GM23338 (cell line): ENCODE measurements around the gene DTX1. TPM values are rescaled to one million over a fixed set of nuclear protein-coding genes. Genes with fewer than 3 reads are reported as not detected.

Source experiments
- ATAC-seq: fragments of 200-7000 bp; cut with Tn5 transposase; 3 replicates; pipeline ENCODE4 v1.9.1; 2020
- DNase-seq: peaks from one replicate; pipeline ENCODE4 v3.0.0-alpha.2; 2015; ENCODE audit warnings: low spot score
- H2AFZ ChIP-seq: fragments of 200-600 bp; sonication (generic); 2 replicates; pipeline ENCODE4 v1.8.0; 2016; ENCODE audit warnings: antibody characterized with exemption, mild to moderate bottlenecking, moderate library complexity
- H3F3A ChIP-seq: fragments of 200-600 bp; sonication (generic); replicated peaks from 2 replicates; pipeline ENCODE4 v1.8.0; 2017; ENCODE audit warnings: antibody characterized with exemption, mixed run types, low read depth
- H3K27ac ChIP-seq: fragments of 200-600 bp; sonication (generic); 2 replicates; pipeline ENCODE4 v1.6.1; 2016; ENCODE audit warnings: low read depth
- H3K27me3 ChIP-seq: fragments of 200-600 bp; sonication (generic); 2 replicates; pipeline ENCODE4 v1.8.0; 2016; ENCODE audit warnings: mild to moderate bottlenecking, mixed run types, moderate library complexity; ENCODE audit not compliant: insufficient read depth
- H3K36me3 ChIP-seq: fragments of 200-600 bp; sonication (generic); 2 replicates; pipeline ENCODE4 v1.8.0; 2016; ENCODE audit warnings: mild to moderate bottlenecking; ENCODE audit not compliant: insufficient read depth
- H3K4me1 ChIP-seq: fragments of 200-600 bp; sonication (generic); 2 replicates; pipeline ENCODE4 v1.8.0; 2016; ENCODE audit warnings: mild to moderate bottlenecking, moderate library complexity; ENCODE audit not compliant: insufficient read depth
- H3K4me2 ChIP-seq: fragments of 200-600 bp; sonication (generic); 2 replicates; pipeline ENCODE4 v1.7.1; 2017; ENCODE audit warnings: mixed run types
- H3K4me3 ChIP-seq: fragments of 200-600 bp; sonication (generic); 2 replicates; pipeline ENCODE4 v1.6.1; 2016; ENCODE audit warnings: mixed run types
- H3K79me2 ChIP-seq: fragments of 200-600 bp; sonication (generic); replicated peaks from 2 replicates; pipeline ENCODE4 v1.8.0; 2017; ENCODE audit warnings: mild to moderate bottlenecking; ENCODE audit not compliant: insufficient read depth
- H3K9me2 ChIP-seq: fragments of 200-600 bp; sonication (generic); 2 replicates; pipeline ENCODE4 v1.8.0; 2017; ENCODE audit not compliant: insufficient read depth
- H4K20me1 ChIP-seq: fragments of 200-600 bp; sonication (generic); replicated peaks from 2 replicates; pipeline ENCODE4 v1.8.0; 2017; ENCODE audit warnings: mild to moderate bottlenecking; ENCODE audit not compliant: insufficient read depth
- H3K27ac Mint-ChIP-seq: 2 replicates; pipeline ENCODE4 v1.8.0; 2020; ENCODE audit warnings: inconsistent platforms, mild to moderate bottlenecking, moderate library complexity, mixed read lengths
- H3K27me3 Mint-ChIP-seq: 3 replicates; pipeline ENCODE4 v1.8.0; 2022; ENCODE audit warnings: low read depth, mild to moderate bottlenecking, moderate library complexity, mixed read lengths, inconsistent platforms; ENCODE audit not compliant: insufficient read depth, poor library complexity
- H3K36me3 Mint-ChIP-seq: 3 replicates; pipeline ENCODE4 v1.8.0; 2021; ENCODE audit warnings: low read depth, mild to moderate bottlenecking, inconsistent platforms, moderate library complexity, mixed read lengths
- H3K4me1 Mint-ChIP-seq: 3 replicates; pipeline ENCODE4 v1.8.0; 2020; ENCODE audit warnings: mild to moderate bottlenecking, inconsistent platforms, mixed read lengths
- H3K4me3 Mint-ChIP-seq: 3 replicates; pipeline ENCODE4 v1.8.0; 2021; ENCODE audit warnings: moderate library complexity, mild to moderate bottlenecking, inconsistent platforms, mixed read lengths
- H3K9me3 Mint-ChIP-seq: 3 replicates; pipeline ENCODE4 v1.8.0; 2020; ENCODE audit warnings: moderate library complexity, mild to moderate bottlenecking, inconsistent platforms, mixed read lengths
- CREB1 ChIP-seq: fragments of 250-450 bp; sonication (Bioruptor Pico); IDR thresholded peaks from 2 replicates; pipeline ENCODE4 v1.5.0; 2020; ENCODE audit warnings: low read depth, mild to moderate bottlenecking, moderate library complexity
- ETS1 ChIP-seq: IDR thresholded peaks from 2 replicates; pipeline ENCODE4 v1.6.1; 2016; ENCODE audit warnings: antibody characterized with exemption
- EZH2 ChIP-seq: fragments of 200-600 bp; sonication (generic); IDR thresholded peaks from one replicate; pipeline ENCODE4 v1.8.0; 2017; ENCODE audit warnings: antibody characterized with exemption, mild to moderate bottlenecking, low read depth; ENCODE audit not compliant: unreplicated experiment
- EZH2phosphoT487 ChIP-seq: fragments of 200-600 bp; sonication (generic); IDR thresholded peaks from one replicate; pipeline ENCODE4 v1.8.1; 2018; ENCODE audit warnings: antibody characterized with exemption; ENCODE audit not compliant: unreplicated experiment
- JUNB ChIP-seq: IDR thresholded peaks from one replicate; pipeline ENCODE4 v1.6.1; 2016; ENCODE audit warnings: antibody characterized with exemption; ENCODE audit not compliant: unreplicated experiment
- NANOG ChIP-seq: IDR thresholded peaks from 2 replicates; pipeline ENCODE4 v1.6.1; 2016; ENCODE audit warnings: antibody characterized with exemption, borderline replicate concordance
- POLR2AphosphoS5 ChIP-seq: IDR thresholded peaks from 2 replicates; pipeline ENCODE4 v1.6.1; 2016; ENCODE audit warnings: antibody characterized with exemption, low read depth
- STAT1 ChIP-seq: IDR thresholded peaks from one replicate; pipeline ENCODE4 v1.6.1; 2016; ENCODE audit warnings: antibody characterized with exemption; ENCODE audit not compliant: unreplicated experiment
- ZNF114 ChIP-seq: fragments of 250-450 bp; sonication (Bioruptor Pico); IDR thresholded peaks from 2 replicates; pipeline ENCODE4 v1.5.0; 2020; ENCODE audit warnings: mild to moderate bottlenecking, moderate library complexity
- ZNF331 ChIP-seq: fragments of 250-450 bp; sonication (Bioruptor Pico); IDR thresholded peaks from 2 replicates; pipeline ENCODE4 v1.5.0; 2020; ENCODE audit warnings: low read depth, mild to moderate bottlenecking, moderate library complexity
- polyA plus RNA-seq: library from polyadenylated mRNA; unstranded; fragments of >200 nt; fragmentation: Nextera tagmentation; extraction: Ambion mirVana; gene quantifications from 2 replicates; pipeline ENCODE4 v1.2.1, GENCODE V29; 2016
- total RNA-seq: library from RNA; depleted of rRNA; stranded (reverse); fragments of >200 nt; shearing (Covaris generic); gene quantifications from 2 replicates; pipeline ENCODE4 v1.2.3, GENCODE V29; 2014
- TF ChIP-seq, protein P1 (sequence below): fragments of 250-450 bp; sonication (Bioruptor Pico); IDR thresholded peaks from 2 replicates; pipeline ENCODE4 v1.5.0; 2020; ENCODE audit warnings: mild to moderate bottlenecking, moderate library complexity
- TF ChIP-seq, protein P2 (sequence below): IDR thresholded peaks from one replicate; pipeline ENCODE4 v1.6.1; 2018; ENCODE audit warnings: antibody characterized with exemption; ENCODE audit not compliant: unreplicated experiment
- TF ChIP-seq, protein P3 (sequence below), 2 experiments: fragments of 200-600 bp in 1 of 2; sonication (generic) in 1 of 2; conservative IDR thresholded peaks; 2 replicates each; pipeline versions ENCODE4 v1.5.1 to v1.6.1; 2016 to 2017; ENCODE audit warnings: antibody characterized with exemption in 2 of 2, low read depth in 2 of 2, mild to moderate bottlenecking in 2 of 2, moderate library complexity in 1 of 2

DTX1 gene
- total and polyA plus RNA-seq, 2 experiments from 2014 or later, result 1.6 to 9.0 TPM

GRCh38 chr12:113112043-113112899 is 55.7 kb downstream of the DTX1 start:
- Histone ChIP-seq H3K27ac (no peak overlapping the region), H2AFZ (0 out of 2 replicates have a peak overlapping the region, but pooled peaks have one; percentile 10), H3K36me3 (no peaks in the 10 kb centered on the region), H3K4me1 (no peaks in the 10 kb centered on the region), H4K20me1 (no peaks in the 10 kb centered on the region), H3F3A (no peaks in the 10 kb centered on the region), H3K4me2 (no peak overlapping the region), H3K9me2 (no peaks in the 10 kb centered on the region), H3K27me3 (no peaks in the 10 kb centered on the region), H3K4me3 (no peak overlapping the region), H3K79me2 (no peaks in the 10 kb centered on the region)
- H3K36me3 Mint-ChIP-seq, result no peaks in the 10 kb centered on the region; the same call in 2 of the 3 replicates
- peak; percentile 64 for ATAC-seq
- H3K4me3 Mint-ChIP-seq, result no peak overlapping the region
- peaks cover 6% of the 10 kb centered on the region; the same call in 2 of the 3 replicates for H3K4me1 Mint-ChIP-seq
- peaks cover 7% of the 10 kb centered on the region for H3K27me3 Mint-ChIP-seq
- no peaks in the 10 kb centered on the region; the same call in 2 of the 3 replicates for H3K9me3 Mint-ChIP-seq
- no peak for DNase-seq
- TF ChIP-seq ZNF114 (no peak), ETS1 (no peak), NANOG (no peak), POLR2AphosphoS5 (no peak), CREB1 (no peak), ZNF331 (CRISPR knock-in tag) (no peak), EZH2phosphoT487 (no peak), STAT1 (no peak), EZH2 (no peak), JUNB (no peak)
- TF ChIP-seq, protein P1, sequence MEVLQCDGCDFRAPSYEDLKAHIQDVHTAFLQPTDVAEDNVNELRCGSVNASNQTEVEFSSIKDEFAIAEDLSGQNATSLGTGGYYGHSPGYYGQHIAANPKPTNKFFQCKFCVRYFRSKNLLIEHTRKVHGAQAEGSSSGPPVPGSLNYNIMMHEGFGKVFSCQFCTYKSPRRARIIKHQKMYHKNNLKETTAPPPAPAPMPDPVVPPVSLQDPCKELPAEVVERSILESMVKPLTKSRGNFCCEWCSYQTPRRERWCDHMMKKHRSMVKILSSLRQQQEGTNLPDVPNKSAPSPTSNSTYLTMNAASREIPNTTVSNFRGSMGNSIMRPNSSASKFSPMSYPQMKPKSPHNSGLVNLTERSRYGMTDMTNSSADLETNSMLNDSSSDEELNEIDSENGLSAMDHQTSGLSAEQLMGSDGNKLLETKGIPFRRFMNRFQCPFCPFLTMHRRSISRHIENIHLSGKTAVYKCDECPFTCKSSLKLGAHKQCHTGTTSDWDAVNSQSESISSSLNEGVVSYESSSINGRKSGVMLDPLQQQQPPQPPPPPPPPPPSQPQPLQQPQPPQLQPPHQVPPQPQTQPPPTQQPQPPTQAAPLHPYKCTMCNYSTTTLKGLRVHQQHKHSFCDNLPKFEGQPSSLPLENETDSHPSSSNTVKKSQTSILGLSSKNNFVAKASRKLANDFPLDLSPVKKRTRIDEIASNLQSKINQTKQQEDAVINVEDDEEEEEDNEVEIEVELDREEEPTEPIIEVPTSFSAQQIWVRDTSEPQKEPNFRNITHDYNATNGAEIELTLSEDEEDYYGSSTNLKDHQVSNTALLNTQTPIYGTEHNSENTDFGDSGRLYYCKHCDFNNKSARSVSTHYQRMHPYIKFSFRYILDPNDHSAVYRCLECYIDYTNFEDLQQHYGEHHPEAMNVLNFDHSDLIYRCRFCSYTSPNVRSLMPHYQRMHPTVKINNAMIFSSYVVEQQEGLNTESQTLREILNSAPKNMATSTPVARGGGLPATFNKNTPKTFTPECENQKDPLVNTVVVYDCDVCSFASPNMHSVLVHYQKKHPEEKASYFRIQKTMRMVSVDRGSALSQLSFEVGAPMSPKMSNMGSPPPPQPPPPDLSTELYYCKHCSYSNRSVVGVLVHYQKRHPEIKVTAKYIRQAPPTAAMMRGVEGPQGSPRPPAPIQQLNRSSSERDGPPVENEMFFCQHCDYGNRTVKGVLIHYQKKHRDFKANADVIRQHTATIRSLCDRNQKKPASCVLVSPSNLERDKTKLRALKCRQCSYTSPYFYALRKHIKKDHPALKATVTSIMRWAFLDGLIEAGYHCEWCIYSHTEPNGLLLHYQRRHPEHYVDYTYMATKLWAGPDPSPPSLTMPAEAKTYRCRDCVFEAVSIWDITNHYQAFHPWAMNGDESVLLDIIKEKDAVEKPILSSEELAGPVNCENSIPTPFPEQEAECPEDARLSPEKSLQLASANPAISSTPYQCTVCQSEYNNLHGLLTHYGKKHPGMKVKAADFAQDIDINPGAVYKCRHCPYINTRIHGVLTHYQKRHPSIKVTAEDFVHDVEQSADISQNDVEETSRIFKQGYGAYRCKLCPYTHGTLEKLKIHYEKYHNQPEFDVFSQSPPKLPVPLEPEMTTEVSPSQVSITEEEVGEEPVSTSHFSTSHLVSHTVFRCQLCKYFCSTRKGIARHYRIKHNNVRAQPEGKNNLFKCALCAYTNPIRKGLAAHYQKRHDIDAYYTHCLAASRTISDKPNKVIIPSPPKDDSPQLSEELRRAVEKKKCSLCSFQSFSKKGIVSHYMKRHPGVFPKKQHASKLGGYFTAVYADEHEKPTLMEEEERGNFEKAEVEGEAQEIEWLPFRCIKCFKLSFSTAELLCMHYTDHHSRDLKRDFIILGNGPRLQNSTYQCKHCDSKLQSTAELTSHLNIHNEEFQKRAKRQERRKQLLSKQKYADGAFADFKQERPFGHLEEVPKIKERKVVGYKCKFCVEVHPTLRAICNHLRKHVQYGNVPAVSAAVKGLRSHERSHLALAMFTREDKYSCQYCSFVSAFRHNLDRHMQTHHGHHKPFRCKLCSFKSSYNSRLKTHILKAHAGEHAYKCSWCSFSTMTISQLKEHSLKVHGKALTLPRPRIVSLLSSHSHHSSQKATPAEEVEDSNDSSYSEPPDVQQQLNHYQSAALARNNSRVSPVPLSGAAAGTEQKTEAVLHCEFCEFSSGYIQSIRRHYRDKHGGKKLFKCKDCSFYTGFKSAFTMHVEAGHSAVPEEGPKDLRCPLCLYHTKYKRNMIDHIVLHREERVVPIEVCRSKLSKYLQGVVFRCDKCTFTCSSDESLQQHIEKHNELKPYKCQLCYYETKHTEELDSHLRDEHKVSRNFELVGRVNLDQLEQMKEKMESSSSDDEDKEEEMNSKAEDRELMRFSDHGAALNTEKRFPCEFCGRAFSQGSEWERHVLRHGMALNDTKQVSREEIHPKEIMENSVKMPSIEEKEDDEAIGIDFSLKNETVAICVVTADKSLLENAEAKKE (CRISPR knock-in tag), result no peak
- TF ChIP-seq, protein P2, sequence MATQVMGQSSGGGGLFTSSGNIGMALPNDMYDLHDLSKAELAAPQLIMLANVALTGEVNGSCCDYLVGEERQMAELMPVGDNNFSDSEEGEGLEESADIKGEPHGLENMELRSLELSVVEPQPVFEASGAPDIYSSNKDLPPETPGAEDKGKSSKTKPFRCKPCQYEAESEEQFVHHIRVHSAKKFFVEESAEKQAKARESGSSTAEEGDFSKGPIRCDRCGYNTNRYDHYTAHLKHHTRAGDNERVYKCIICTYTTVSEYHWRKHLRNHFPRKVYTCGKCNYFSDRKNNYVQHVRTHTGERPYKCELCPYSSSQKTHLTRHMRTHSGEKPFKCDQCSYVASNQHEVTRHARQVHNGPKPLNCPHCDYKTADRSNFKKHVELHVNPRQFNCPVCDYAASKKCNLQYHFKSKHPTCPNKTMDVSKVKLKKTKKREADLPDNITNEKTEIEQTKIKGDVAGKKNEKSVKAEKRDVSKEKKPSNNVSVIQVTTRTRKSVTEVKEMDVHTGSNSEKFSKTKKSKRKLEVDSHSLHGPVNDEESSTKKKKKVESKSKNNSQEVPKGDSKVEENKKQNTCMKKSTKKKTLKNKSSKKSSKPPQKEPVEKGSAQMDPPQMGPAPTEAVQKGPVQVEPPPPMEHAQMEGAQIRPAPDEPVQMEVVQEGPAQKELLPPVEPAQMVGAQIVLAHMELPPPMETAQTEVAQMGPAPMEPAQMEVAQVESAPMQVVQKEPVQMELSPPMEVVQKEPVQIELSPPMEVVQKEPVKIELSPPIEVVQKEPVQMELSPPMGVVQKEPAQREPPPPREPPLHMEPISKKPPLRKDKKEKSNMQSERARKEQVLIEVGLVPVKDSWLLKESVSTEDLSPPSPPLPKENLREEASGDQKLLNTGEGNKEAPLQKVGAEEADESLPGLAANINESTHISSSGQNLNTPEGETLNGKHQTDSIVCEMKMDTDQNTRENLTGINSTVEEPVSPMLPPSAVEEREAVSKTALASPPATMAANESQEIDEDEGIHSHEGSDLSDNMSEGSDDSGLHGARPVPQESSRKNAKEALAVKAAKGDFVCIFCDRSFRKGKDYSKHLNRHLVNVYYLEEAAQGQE, result no peak
- TF ChIP-seq, protein P3, sequence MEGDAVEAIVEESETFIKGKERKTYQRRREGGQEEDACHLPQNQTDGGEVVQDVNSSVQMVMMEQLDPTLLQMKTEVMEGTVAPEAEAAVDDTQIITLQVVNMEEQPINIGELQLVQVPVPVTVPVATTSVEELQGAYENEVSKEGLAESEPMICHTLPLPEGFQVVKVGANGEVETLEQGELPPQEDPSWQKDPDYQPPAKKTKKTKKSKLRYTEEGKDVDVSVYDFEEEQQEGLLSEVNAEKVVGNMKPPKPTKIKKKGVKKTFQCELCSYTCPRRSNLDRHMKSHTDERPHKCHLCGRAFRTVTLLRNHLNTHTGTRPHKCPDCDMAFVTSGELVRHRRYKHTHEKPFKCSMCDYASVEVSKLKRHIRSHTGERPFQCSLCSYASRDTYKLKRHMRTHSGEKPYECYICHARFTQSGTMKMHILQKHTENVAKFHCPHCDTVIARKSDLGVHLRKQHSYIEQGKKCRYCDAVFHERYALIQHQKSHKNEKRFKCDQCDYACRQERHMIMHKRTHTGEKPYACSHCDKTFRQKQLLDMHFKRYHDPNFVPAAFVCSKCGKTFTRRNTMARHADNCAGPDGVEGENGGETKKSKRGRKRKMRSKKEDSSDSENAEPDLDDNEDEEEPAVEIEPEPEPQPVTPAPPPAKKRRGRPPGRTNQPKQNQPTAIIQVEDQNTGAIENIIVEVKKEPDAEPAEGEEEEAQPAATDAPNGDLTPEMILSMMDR (conservative IDR thresholded peaks at IDR 0.05; ENCODE audit: low read depth in 2 of 2), result no peak
- H3K27ac Mint-ChIP-seq, result no peak overlapping the region
